Stimulated activated CD4-positive, alpha-beta T cell treated with anti-CD3 and anti-CD28 coated beads, Interleukin-2, amount 100 ng/mL, for 24 hours (primary cell): ENCODE results near the gene SMARCC1.

Experiments used
- DNase-seq, 2 donors: peaks; one replicate each; pipeline ENCODE4 v3.0.0-alpha.2; 2020

SMARCC1 gene

DNA sequence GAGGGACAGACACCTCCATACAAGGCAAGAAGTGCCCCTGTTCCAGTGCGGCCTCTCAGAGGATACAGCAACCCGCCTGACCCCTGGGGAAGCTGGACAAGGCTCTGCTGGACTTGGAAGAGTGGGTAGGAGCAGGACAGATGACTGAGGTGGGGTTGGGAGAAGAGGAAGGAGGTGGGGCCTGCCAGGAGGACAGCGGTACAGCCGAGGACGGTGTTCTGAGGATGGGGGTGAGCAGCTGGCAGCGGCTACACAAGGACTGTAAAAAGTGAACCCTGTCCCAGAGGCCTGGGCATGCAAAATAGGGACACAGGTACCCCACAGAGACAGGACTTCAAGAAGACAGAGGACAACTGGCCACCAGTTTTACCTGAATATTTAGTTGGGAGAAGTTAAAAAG, 244.7 kb downstream of the SMARCC1 start:
- no peak for DNase-seq

DNA sequence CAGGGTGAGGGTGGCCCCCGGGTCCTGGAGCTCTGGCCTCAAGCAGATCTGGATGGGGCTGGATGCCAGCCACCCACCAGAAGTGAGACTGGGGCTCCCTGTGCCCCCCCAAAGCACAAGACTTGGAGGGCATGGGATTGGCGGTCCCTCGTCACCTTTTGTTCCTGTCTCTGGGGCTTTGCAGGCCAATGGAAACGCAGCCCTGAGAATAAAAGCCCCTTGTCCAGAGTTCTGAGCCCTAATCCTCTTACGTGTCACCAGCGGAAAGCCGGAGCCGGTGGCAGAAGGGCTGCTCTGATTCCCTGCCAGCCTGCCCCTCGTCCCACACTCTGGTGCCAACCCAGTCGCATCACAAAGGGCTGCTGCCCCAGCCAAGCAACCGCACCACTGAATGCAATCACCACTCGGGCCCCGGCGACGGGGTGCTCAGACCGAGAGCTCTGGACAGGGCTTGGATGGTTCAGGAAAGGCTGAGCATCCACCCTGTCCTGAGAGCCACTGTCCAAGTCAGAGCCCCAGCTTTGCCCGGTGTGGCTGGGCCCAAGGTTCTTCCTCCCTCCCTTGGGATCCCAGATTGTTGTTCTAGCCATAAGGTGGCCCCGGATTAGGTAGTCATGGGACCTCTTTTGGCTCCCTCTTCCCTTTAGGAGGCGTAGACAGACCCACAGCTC, 245.3 kb downstream of the SMARCC1 start:
- no peak for DNase-seq
